Gastrocnemius medialis (tissue), 4 donors: Measurements from ENCODE around the gene MAST4. TPM values are rescaled to one million over a fixed set of nuclear protein-coding genes. Genes with fewer than 3 reads are reported as not detected.

Experiments
- ATAC-seq, 2 donors: fragments of 150-250 bp; one replicate each; pipeline ENCODE4 v1.9.1; 2016
- DNase-seq, 2 donors: peaks; one replicate each; pipeline ENCODE4 v3.0.0-alpha.2; 2019
- H3K27ac ChIP-seq, 4 donors: fragments of 200-600 bp; sonication (generic); 1 replicate in 1 of 4; 2 replicates in 3 of 4; pipeline ENCODE4 v1.5.1; 2016 to 2018; ENCODE audit warnings: mild to moderate bottlenecking in 2 of 4, moderate library complexity in 1 of 4
- H3K27me3 ChIP-seq, 3 donors: fragments of 200-600 bp; sonication (generic) in 2 of 3; 1 replicate in 1 of 3; 2 replicates in 2 of 3; pipeline versions ENCODE4 v1.5.1 to v1.6.0; 2016 to 2019; ENCODE audit warnings: mild to moderate bottlenecking in 1 of 3, moderate library complexity in 1 of 3
- H3K36me3 ChIP-seq, 2 donors: fragments of 200-600 bp; sonication (generic) in 1 of 2; one replicate each; pipeline ENCODE4 v1.5.1; 2017 to 2018
- H3K4me1 ChIP-seq, 2 donors: fragments of 200-600 bp; sonication (generic) in 1 of 2; one replicate each; pipeline ENCODE4 v1.5.1; 2016 to 2017; ENCODE audit warnings: mild to moderate bottlenecking in 2 of 2
- H3K4me3 ChIP-seq, 4 donors: fragments of 200-600 bp; sonication (generic) in 3 of 4; 1 replicate in 1 of 4; 2 replicates in 3 of 4; pipeline ENCODE4 v1.5.1; 2016 to 2019; ENCODE audit warnings: mild to moderate bottlenecking in 2 of 4
- H3K9me3 ChIP-seq, 3 donors: fragments of 200-600 bp; sonication (generic) in 2 of 3; 1 replicate in 1 of 3; 2 replicates in 2 of 3; pipeline ENCODE4 v1.5.1; 2016 to 2019
- POLR2A ChIP-seq, 2 donors: fragments of 450-650 bp; IDR thresholded peaks; one replicate each; pipeline ENCODE4 v1.6.1; 2017; ENCODE audit warnings: antibody characterized with exemption in 2 of 2, mild to moderate bottlenecking in 2 of 2, moderate library complexity in 2 of 2
- in situ Hi-C, 4 donors: fragments of 200-750 bp; cut with MboI; loops; one replicate each; pipeline versions ENCODE4 v1.15.0 to v1.8.0; 2017; ENCODE audit warnings: low sequenced_read_pairs in 4 of 4
- intact Hi-C: fragments of 100-400 bp; cut with DNase I; formaldehyde crosslinking; loops from one replicate; pipeline ENCODE4 v1.15.1; 2023; ENCODE audit warnings: low total_unique reads
- total RNA-seq, 4 donors: library from RNA; depleted of rRNA; stranded (reverse); fragments of >200 nt; gene quantifications; one replicate each; pipeline versions ENCODE4 v1.1.0 to v1.2.3, GENCODE V29; 2016
- TF ChIP-seq, protein P1 (sequence below), 5 experiments: fragments of 450-650 bp in 3 of 5; fragments of 200-600 bp in 2 of 5; sonication (generic) in 2 of 5; IDR thresholded peaks in 4 of 5; conservative IDR thresholded peaks in 1 of 5; 1 replicate in 4 of 5; 2 replicates in 1 of 5; pipeline ENCODE4 v1.5.1; 2016 to 2019; ENCODE audit warnings: antibody characterized with exemption in 5 of 5, mild to moderate bottlenecking in 3 of 5, moderate library complexity in 3 of 5

Gene MAST4
- total RNA-seq, 4 donors from 2014 or later, result 24.1 to 42.0 (median 38.5) TPM

GRCh38 chr5:67053229-67053628, 457.0 kb downstream of the MAST4 start:
- Histone ChIP-seq H3K27me3 (no peaks in the 10 kb centered on the region), H3K4me3 (no peak overlapping the region), H3K4me1 (peaks cover 15 to 18% of the 10 kb centered on the region in 2 donors), H3K36me3 (no peaks in the 10 kb centered on the region), H3K27ac (no peak overlapping the region), H3K9me3 (no peaks in the 10 kb centered on the region)
- no peak for ATAC-seq
- intact Hi-C loops (loop anchor here (5.0 kb wide), 2 partner anchors 39 to 51 kb away; no protein-coding TSS in a partner anchor), in situ Hi-C loops (no loop called here)
- no peak for DNase-seq
- no peak for TF ChIP-seq POLR2A (IDR thresholded peaks at IDR 0.05)
- TF ChIP-seq, protein P1, sequence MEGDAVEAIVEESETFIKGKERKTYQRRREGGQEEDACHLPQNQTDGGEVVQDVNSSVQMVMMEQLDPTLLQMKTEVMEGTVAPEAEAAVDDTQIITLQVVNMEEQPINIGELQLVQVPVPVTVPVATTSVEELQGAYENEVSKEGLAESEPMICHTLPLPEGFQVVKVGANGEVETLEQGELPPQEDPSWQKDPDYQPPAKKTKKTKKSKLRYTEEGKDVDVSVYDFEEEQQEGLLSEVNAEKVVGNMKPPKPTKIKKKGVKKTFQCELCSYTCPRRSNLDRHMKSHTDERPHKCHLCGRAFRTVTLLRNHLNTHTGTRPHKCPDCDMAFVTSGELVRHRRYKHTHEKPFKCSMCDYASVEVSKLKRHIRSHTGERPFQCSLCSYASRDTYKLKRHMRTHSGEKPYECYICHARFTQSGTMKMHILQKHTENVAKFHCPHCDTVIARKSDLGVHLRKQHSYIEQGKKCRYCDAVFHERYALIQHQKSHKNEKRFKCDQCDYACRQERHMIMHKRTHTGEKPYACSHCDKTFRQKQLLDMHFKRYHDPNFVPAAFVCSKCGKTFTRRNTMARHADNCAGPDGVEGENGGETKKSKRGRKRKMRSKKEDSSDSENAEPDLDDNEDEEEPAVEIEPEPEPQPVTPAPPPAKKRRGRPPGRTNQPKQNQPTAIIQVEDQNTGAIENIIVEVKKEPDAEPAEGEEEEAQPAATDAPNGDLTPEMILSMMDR (IDR thresholded peaks at IDR 0.05 in 4 of 5, conservative IDR thresholded peaks at IDR 0.05 in 1 of 5), result no peak

- in situ Hi-C loops, result no loop called here
- no peaks in the 10 kb centered on the region for H3K27me3 ChIP-seq
- ATAC-seq (no peak), DNase-seq (no peak)
- intact Hi-C loops, result loop anchor here (2.0 kb wide), 1 partner anchor 18 kb away; no protein-coding TSS in a partner anchor
- no peak overlapping the region for H3K4me3 ChIP-seq
- H3K4me1 ChIP-seq, result peaks cover 16 to 29% of the 10 kb centered on the region in 2 donors
- H3K36me3 ChIP-seq, result no peaks in the 10 kb centered on the region
- peak overlapping the region in 1 of 4 donors; percentile 0 for H3K27ac ChIP-seq
- H3K9me3 ChIP-seq, result no peaks in the 10 kb centered on the region
- TF ChIP-seq POLR2A (IDR thresholded peaks at IDR 0.05), result no peak
- TF ChIP-seq, protein P1 (IDR thresholded peaks at IDR 0.05 in 4 of 5, conservative IDR thresholded peaks at IDR 0.05 in 1 of 5), result no peak
Measured at GRCh38 chr5:67058998-67059743, 463.0 kb downstream of the MAST4 start.

DNA sequence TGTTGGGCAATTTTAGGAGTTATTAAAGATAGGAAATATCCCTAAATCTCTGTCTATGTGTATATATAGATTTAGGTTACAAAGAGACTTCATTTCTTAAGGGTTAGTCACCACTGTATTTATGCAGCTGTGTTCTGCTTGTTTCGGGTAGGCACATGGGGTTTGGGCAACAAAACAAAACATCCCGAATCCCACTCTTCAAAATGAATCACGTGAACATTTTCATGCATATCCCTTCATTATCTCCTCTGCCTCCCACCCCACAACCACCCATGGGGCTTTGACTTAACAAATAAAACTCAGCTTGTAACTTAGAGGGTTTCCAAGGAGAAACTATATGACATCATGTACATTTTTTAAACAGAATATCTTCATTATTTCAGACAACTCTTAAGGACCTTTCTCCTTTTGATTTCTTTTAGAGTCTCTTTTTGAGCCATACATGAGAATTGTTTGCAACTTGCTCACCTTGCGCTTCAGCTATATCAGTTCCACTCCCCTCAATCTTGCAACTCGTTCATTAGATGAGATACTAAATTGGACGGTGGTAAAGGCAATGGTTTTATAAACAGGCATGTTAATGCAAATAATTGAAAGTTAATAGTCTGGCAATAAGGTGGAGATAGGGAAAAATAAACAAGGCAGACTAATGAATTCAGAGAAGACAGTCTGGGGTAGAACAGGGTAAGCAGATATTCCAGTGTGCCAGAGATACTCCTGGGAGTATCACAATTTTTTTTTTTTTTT, 463.7 kb downstream of the MAST4 start:
- TF ChIP-seq, protein P1 (IDR thresholded peaks at IDR 0.05 in 4 of 5, conservative IDR thresholded peaks at IDR 0.05 in 1 of 5), result no peak
- TF ChIP-seq POLR2A (IDR thresholded peaks at IDR 0.05), result no peak
- H3K4me1 ChIP-seq, result peaks cover 19 to 30% of the 10 kb centered on the region in 2 donors
- H3K9me3 ChIP-seq, result no peaks in the 10 kb centered on the region
- intact Hi-C loops, result loop anchor here (2.0 kb wide), 1 partner anchor 17 kb away; no protein-coding TSS in a partner anchor
- no peak overlapping the region for H3K4me3 ChIP-seq
- ATAC-seq (no peak), DNase-seq (no peak)
- H3K36me3 ChIP-seq, result no peaks in the 10 kb centered on the region
- peak overlapping the region in 1 of 4 donors; percentile 0 for H3K27ac ChIP-seq
- H3K27me3 ChIP-seq, result no peaks in the 10 kb centered on the region
- in situ Hi-C loops, result no loop called here

DNA sequence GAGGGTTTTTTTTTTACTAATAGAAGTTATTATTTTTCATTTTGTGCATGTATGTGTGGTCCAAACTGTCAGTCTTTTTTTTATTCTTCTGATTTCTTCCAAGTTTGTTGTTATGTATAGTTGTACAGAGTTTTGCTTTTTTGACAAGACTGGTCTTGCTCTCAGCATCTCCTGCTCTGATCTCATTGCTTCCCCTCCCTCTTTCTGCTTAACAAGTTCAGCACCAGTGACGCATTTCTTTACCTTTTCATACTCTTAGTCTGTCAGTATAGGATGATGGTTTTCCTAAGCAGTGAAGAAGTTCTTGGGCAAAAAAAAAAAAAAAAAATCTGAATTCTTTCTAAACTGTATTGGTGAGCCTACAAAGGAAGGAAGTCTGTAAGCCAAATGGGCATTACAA, 465.3 kb downstream of the MAST4 start:
- Histone ChIP-seq H3K27me3 (no peaks in the 10 kb centered on the region), H3K36me3 (no peaks in the 10 kb centered on the region), H3K9me3 (no peaks in the 10 kb centered on the region), H3K4me1 (peaks cover 23 to 30% of the 10 kb centered on the region in 2 donors), H3K4me3 (no peak overlapping the region), H3K27ac (peak overlapping the region in 3 of 4 donors; percentile 34 to 66 (median 54))
- in situ Hi-C loops, result no loop called here
- no peak for ATAC-seq
- TF ChIP-seq, protein P1 (IDR thresholded peaks at IDR 0.05 in 4 of 5, conservative IDR thresholded peaks at IDR 0.05 in 1 of 5), result no peak
- no peak for TF ChIP-seq POLR2A (IDR thresholded peaks at IDR 0.05)
- DNase-seq, result no peak
- intact Hi-C loops, result no loop called here
